OCI-LY1 (cell line): Measurements from ENCODE around the gene WWOX.

Experiments
- CTCF ChIP-seq: fragments of 200-600 bp; sonication (generic), shearing (Covaris generic); IDR thresholded peaks from 2 replicates; pipeline ENCODE4 v1.5.1; 2017; ENCODE audit warnings: mild to moderate bottlenecking, antibody characterized with exemption, low read length, moderate library complexity, mixed read lengths
- EZH2 ChIP-seq: fragments of 200-600 bp; sonication (generic), shearing (Covaris generic); IDR thresholded peaks from 2 replicates; pipeline ENCODE4 v1.8.0; 2017; ENCODE audit warnings: borderline replicate concordance, mixed run types, mild to moderate bottlenecking, antibody characterized with exemption, low read length, moderate library complexity, mixed read lengths

- TF ChIP-seq CTCF (no peak), EZH2 (no peak)
These were observed 439.5 kb downstream of the WWOX start for GRCh38 chr16:78538919-78539318.
